ENCODE results near the gene ZNF407. TPM values are rescaled to one million over a fixed set of nuclear protein-coding genes. Genes with fewer than 3 reads are reported as not detected.

The ZNF407 gene
- total RNA-seq, 1 donor from 2014 or later = 9.0 TPM

GRCh38 chr18:75037689-75037955 is 440.0 kb downstream of the ZNF407 start:
- H3K79me2 ChIP-seq (ENCODE audit: low read depth) = no peaks in the 10 kb centered on the region
- no peak overlapping the region for H3K4me3 Mint-ChIP-seq
- H3K9ac ChIP-seq = no peak overlapping the region
- no peaks in the 10 kb centered on the region for H3K4me1 Mint-ChIP-seq
- no peak overlapping the region for H3K4me2 ChIP-seq
- H3K36me3 ChIP-seq = no peaks in the 10 kb centered on the region
- H4K20me1 ChIP-seq (ENCODE audit: low read depth) = no peaks in the 10 kb centered on the region
- no peak overlapping the region for H3K27ac Mint-ChIP-seq
- no peaks in the 10 kb centered on the region for H3K27me3 Mint-ChIP-seq (ENCODE audit: insufficient read depth, low read depth)
- TF ChIP-seq EZH2phosphoT487 (IDR thresholded peaks at IDR 0.05) (no peak), CTCF (IDR thresholded peaks at IDR 0.05) (no peak), EZH2 (IDR thresholded peaks at IDR 0.05) (no peak)
- no peak overlapping the region for H3K27ac ChIP-seq
- no peaks in the 10 kb centered on the region for H3K9me3 ChIP-seq (ENCODE audit: low read depth)
- no peaks in the 10 kb centered on the region for H3K9me3 Mint-ChIP-seq
- no peak overlapping the region for H2AFZ ChIP-seq (replicated peaks)
- no peak overlapping the region for H3K4me3 ChIP-seq
- DNase-seq (ENCODE audit: low spot score) = no peak
- H3K4me1 ChIP-seq = no peaks in the 10 kb centered on the region
- H3F3A ChIP-seq (ENCODE audit: low read depth) = no peaks in the 10 kb centered on the region
- H3K36me3 Mint-ChIP-seq = no peaks in the 10 kb centered on the region
- H3K27me3 ChIP-seq = no peaks in the 10 kb centered on the region

GRCh38 chr18:75041586-75041985 is 443.9 kb downstream of the ZNF407 start:
- no peaks in the 10 kb centered on the region for H3K9me3 Mint-ChIP-seq
- Histone ChIP-seq H2AFZ (replicated peaks) (no peak overlapping the region), H3K79me2 (ENCODE audit: low read depth) (no peaks in the 10 kb centered on the region), H3K4me1 (peaks cover 4% of the 10 kb centered on the region), H3K4me3 (no peak overlapping the region), H3K36me3 (no peaks in the 10 kb centered on the region), H3K9ac (no peak overlapping the region), H3F3A (ENCODE audit: low read depth) (no peaks in the 10 kb centered on the region), H3K27ac (no peak overlapping the region), H4K20me1 (ENCODE audit: low read depth) (no peaks in the 10 kb centered on the region), H3K4me2 (no peak overlapping the region), H3K27me3 (no peaks in the 10 kb centered on the region), H3K9me3 (ENCODE audit: low read depth) (no peaks in the 10 kb centered on the region)
- TF ChIP-seq EZH2phosphoT487 (IDR thresholded peaks at IDR 0.05) (no peak), CTCF (IDR thresholded peaks at IDR 0.05) (peak; percentile 50), EZH2 (IDR thresholded peaks at IDR 0.05) (no peak)
- no peak overlapping the region for H3K4me3 Mint-ChIP-seq
- no peak overlapping the region for H3K27ac Mint-ChIP-seq
- no peaks in the 10 kb centered on the region for H3K27me3 Mint-ChIP-seq (ENCODE audit: insufficient read depth, low read depth)
- DNase-seq (ENCODE audit: low spot score) = no peak
- H3K4me1 Mint-ChIP-seq = no peaks in the 10 kb centered on the region
- no peaks in the 10 kb centered on the region for H3K36me3 Mint-ChIP-seq

DNA sequence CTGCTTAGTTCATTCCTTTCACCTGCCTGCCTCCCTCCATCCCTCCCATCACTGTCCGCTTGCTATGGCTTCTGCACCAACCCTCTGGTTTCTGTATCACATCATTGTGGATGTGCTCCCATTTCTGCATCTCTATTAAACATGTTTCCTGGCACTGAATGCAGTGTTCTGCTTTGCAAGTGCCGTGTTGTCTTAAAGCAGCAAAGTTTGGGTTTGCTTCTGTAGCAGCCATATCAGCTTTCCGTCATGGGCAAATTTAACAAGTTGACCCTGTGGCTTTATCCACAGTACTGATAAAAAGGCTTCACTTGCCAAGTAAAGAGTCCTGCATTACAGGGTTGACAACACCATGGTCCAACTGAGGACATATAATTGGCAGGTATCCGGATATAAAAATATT is 445.8 kb downstream of the ZNF407 start:
- Histone ChIP-seq H3K27me3 (no peaks in the 10 kb centered on the region), H3K4me3 (no peak overlapping the region), H3K36me3 (no peaks in the 10 kb centered on the region), H3K27ac (no peak overlapping the region), H3K9me3 (ENCODE audit: low read depth) (no peaks in the 10 kb centered on the region), H3K4me1 (peaks cover 4% of the 10 kb centered on the region), H4K20me1 (ENCODE audit: low read depth) (no peaks in the 10 kb centered on the region), H3K4me2 (no peak overlapping the region), H3K79me2 (ENCODE audit: low read depth) (no peaks in the 10 kb centered on the region), H3K9ac (no peak overlapping the region), H3F3A (ENCODE audit: low read depth) (no peaks in the 10 kb centered on the region), H2AFZ (replicated peaks) (no peak overlapping the region)
- TF ChIP-seq EZH2phosphoT487 (IDR thresholded peaks at IDR 0.05) (no peak), EZH2 (IDR thresholded peaks at IDR 0.05) (no peak), CTCF (IDR thresholded peaks at IDR 0.05) (no peak)
- Mint-ChIP-seq H3K4me1 (no peaks in the 10 kb centered on the region), H3K27me3 (ENCODE audit: insufficient read depth, low read depth) (no peaks in the 10 kb centered on the region), H3K9me3 (no peaks in the 10 kb centered on the region), H3K27ac (no peak overlapping the region), H3K36me3 (no peaks in the 10 kb centered on the region), H3K4me3 (no peak overlapping the region)
- no peak for DNase-seq (ENCODE audit: low spot score)

GRCh38 chr18:75044296-75044695 is 446.6 kb downstream of the ZNF407 start:
- H3K4me1 Mint-ChIP-seq = no peaks in the 10 kb centered on the region
- H3K27me3 Mint-ChIP-seq (ENCODE audit: insufficient read depth, low read depth) = no peaks in the 10 kb centered on the region
- H2AFZ ChIP-seq (replicated peaks) = no peak overlapping the region

More at GRCh38 chr18:75044296-75044695, 446.6 kb downstream of the ZNF407 start:
- Histone ChIP-seq H4K20me1 (ENCODE audit: low read depth) (no peaks in the 10 kb centered on the region), H3F3A (ENCODE audit: low read depth) (no peaks in the 10 kb centered on the region), H3K27ac (no peak overlapping the region), H3K9ac (no peak overlapping the region), H3K79me2 (ENCODE audit: low read depth) (no peaks in the 10 kb centered on the region), H3K36me3 (no peaks in the 10 kb centered on the region), H3K4me1 (peaks cover 4% of the 10 kb centered on the region), H3K4me3 (no peak overlapping the region), H3K27me3 (no peaks in the 10 kb centered on the region), H3K9me3 (ENCODE audit: low read depth) (no peaks in the 10 kb centered on the region), H3K4me2 (no peak overlapping the region)
- Mint-ChIP-seq H3K36me3 (no peaks in the 10 kb centered on the region), H3K4me3 (no peak overlapping the region), H3K27ac (no peak overlapping the region), H3K9me3 (no peaks in the 10 kb centered on the region)
- TF ChIP-seq EZH2 (IDR thresholded peaks at IDR 0.05) = no peak
- TF ChIP-seq EZH2phosphoT487 (IDR thresholded peaks at IDR 0.05) = no peak
- no peak for TF ChIP-seq CTCF (IDR thresholded peaks at IDR 0.05)
- DNase-seq (ENCODE audit: low spot score) = no peak

All from neural progenitor cell (in vitro differentiated cells).